Tibial nerve (tissue), 4 donors: Measurements from ENCODE around the gene TMEM62.

ENCODE experiments used
- CTCF ChIP-seq, 5 experiments: fragments of 200-600 bp in 3 of 5; fragments of 450-650 bp in 2 of 5; sonication (generic) in 3 of 5; IDR thresholded peaks; one replicate each; pipeline ENCODE4 v1.5.1; 2016 to 2019; ENCODE audit warnings: antibody characterized with exemption in 5 of 5, mild to moderate bottlenecking in 3 of 5, moderate library complexity in 2 of 5
- EP300 ChIP-seq, 2 donors: sonication (generic); formaldehyde crosslinking; IDR thresholded peaks; one replicate each; pipeline ENCODE4 v1.6.1; 2017; ENCODE audit warnings: antibody characterized with exemption in 2 of 2, mild to moderate bottlenecking in 1 of 2
- POLR2A ChIP-seq, 2 donors: fragments of 450-650 bp; IDR thresholded peaks; one replicate each; pipeline ENCODE4 v1.6.1; 2017; ENCODE audit warnings: antibody characterized with exemption in 2 of 2, mild to moderate bottlenecking in 2 of 2, moderate library complexity in 2 of 2

- TF ChIP-seq CTCF (IDR thresholded peaks at IDR 0.05) = no peak
- TF ChIP-seq POLR2A (IDR thresholded peaks at IDR 0.05) = no peak
- no peak for TF ChIP-seq EP300 (IDR thresholded peaks at IDR 0.05)
Observed at GRCh38 chr15:43126356-43126755, 7.0 kb upstream of the TMEM62 start.
